Retinal pigment epithelial cell (primary cell): ENCODE measurements around the gene ACAP3.

Source experiments
- DNase-seq: peaks from one replicate; pipeline ENCODE4 v3.0.0-alpha.2; 2010; ENCODE audit warnings: low read depth
- H3K4me3 ChIP-seq: 2 replicates; pipeline ENCODE4 v1.5.1; 2011; ENCODE audit warnings: mild to moderate bottlenecking, low read length, control low read depth, moderate library complexity
- TF ChIP-seq, protein P1 (sequence below): conservative IDR thresholded peaks from 2 replicates; pipeline ENCODE4 v1.5.1; 2011; ENCODE audit warnings: low read depth, low read length, control low read depth, inconsistent platforms

ACAP3 gene

GRCh38 chr1:1262071-1262470, 45.7 kb downstream of the ACAP3 start:
- no peak for DNase-seq
- TF ChIP-seq, protein P1, sequence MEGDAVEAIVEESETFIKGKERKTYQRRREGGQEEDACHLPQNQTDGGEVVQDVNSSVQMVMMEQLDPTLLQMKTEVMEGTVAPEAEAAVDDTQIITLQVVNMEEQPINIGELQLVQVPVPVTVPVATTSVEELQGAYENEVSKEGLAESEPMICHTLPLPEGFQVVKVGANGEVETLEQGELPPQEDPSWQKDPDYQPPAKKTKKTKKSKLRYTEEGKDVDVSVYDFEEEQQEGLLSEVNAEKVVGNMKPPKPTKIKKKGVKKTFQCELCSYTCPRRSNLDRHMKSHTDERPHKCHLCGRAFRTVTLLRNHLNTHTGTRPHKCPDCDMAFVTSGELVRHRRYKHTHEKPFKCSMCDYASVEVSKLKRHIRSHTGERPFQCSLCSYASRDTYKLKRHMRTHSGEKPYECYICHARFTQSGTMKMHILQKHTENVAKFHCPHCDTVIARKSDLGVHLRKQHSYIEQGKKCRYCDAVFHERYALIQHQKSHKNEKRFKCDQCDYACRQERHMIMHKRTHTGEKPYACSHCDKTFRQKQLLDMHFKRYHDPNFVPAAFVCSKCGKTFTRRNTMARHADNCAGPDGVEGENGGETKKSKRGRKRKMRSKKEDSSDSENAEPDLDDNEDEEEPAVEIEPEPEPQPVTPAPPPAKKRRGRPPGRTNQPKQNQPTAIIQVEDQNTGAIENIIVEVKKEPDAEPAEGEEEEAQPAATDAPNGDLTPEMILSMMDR = no peak
- H3K4me3 ChIP-seq = no peak overlapping the region

- DNase-seq = no peak
- TF ChIP-seq, protein P1 = no peak
These were observed 46.7 kb downstream of the ACAP3 start for GRCh38 chr1:1260843-1261560.

GRCh38 chr1:1259951-1260600, 47.7 kb downstream of the ACAP3 start:
- TF ChIP-seq, protein P1 = no peak
- no peak overlapping the region for H3K4me3 ChIP-seq
- no peak for DNase-seq

More at GRCh38 chr1:1260843-1261560, 46.7 kb downstream of the ACAP3 start:
- no peak overlapping the region for H3K4me3 ChIP-seq

- no peak overlapping the region for H3K4me3 ChIP-seq
- TF ChIP-seq, protein P1 = no peak
- DNase-seq = no peak
These were observed 48.2 kb downstream of the ACAP3 start for GRCh38 chr1:1259540-1259939.

DNA sequence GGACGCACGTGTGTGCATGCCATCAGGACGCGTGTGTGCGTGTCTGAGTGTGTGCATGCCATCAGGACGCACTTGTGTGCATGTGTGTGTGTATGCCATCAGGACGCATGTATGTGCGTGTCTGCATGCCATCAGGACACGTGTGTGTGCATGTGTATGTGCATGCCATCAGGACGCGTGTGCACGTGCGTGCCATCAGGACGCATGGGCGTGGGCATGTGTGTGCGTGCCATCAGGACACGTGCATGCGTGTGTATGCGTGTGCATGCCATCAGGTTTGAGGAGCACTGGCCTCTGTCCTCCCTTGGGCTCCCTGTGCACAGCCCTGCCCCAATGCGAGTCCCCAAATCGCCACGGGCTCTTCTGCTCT, 48.6 kb downstream of the ACAP3 start:
- TF ChIP-seq, protein P1 = no peak
- no peak for DNase-seq

DNA sequence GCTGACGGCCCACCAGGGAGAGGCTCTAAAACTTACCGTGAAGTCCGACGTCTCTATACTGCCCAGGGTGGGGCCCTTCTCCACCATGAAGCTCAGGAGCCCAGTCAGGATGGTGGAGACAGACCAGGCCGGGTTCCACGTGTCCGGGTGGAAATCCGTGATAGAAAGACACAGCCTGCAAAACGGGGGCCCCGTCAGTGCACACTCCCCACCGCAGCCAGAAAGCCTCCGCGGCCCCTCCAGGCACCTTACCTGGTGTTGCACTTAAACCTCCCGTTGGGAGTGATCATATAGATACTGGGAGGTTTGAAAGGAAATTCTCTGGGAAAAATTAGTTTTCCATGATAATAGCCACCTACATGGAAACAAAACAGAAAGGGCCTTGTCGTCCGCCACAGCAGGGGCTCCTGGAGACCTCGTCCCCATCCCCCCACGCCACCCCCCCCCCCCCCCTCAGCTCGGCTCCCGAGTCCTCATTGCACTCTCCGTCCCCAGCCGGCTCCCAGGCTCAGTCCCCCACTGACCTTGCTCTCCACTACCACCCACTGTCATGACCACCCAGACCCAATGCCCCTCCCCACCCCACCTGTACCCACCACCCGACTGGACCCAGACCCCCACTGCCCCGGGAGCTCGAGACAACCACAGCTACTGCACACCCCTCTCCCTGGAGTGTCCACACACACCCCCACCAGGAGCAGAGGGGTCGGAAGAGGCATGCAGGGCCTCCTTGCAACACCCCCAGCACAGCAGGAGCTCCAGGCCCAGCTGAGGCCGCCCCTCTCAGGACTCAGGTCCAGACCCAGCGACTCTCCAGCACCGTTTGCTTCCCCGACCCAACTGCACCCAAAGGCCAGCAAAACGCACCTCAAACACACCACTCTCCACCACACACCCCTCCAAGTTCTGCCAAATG, 50.5 kb downstream of the ACAP3 start:
- no peak overlapping the region for H3K4me3 ChIP-seq
- no peak for DNase-seq
- TF ChIP-seq, protein P1 = no peak

More for the DNA sequence above, 48.6 kb downstream of the ACAP3 start:
- H3K4me3 ChIP-seq = no peak overlapping the region
